HepG2 (cell line): ENCODE measurements around the gene GNL1. TPM values are rescaled to one million over a fixed set of nuclear protein-coding genes. Genes with fewer than 3 reads are reported as not detected.

Experiments
- DNMT3B ChIP-seq: conservative IDR thresholded peaks from 2 replicates; pipeline ENCODE4 v1.6.1; 2016; ENCODE audit warnings: missing biosample characterization, control low read depth
- GABPB1 ChIP-seq: IDR thresholded peaks from 2 replicates; pipeline ENCODE4 v1.6.1; 2016; ENCODE audit warnings: mild to moderate bottlenecking, missing genetic modification reagents, moderate library complexity, missing compliant biosample characterization
- KDM3A ChIP-seq: IDR thresholded peaks from 2 replicates; pipeline ENCODE4 v1.6.1; 2018; ENCODE audit warnings: low read depth, missing compliant biosample characterization
- MTA3 ChIP-seq: sonication (generic); formaldehyde crosslinking; IDR thresholded peaks from 2 replicates; pipeline ENCODE4 v1.4.0; 2020; ENCODE audit warnings: missing genetic modification reagents
- RFXAP ChIP-seq: sonication (generic); formaldehyde crosslinking; IDR thresholded peaks from 2 replicates; pipeline ENCODE4 v1.4.0; 2020; ENCODE audit warnings: missing genetic modification reagents, borderline replicate concordance
- SMAD3 ChIP-seq: sonication (generic); formaldehyde crosslinking; IDR thresholded peaks from 2 replicates; pipeline ENCODE4 v1.4.0; 2020; ENCODE audit warnings: missing genetic modification reagents
- SNRNP70 ChIP-seq: fragments of 200-400 bp; formaldehyde crosslinking; IDR thresholded peaks from 2 replicates; pipeline ENCODE4 v1.6.1; 2017; ENCODE audit warnings: mild to moderate bottlenecking, low read depth, low read length, moderate library complexity
- ZMAT3 ChIP-seq: sonication (generic); formaldehyde crosslinking; conservative IDR thresholded peaks from 2 replicates; pipeline ENCODE4 v1.7.0; 2021; ENCODE audit warnings: missing genetic modification reagents
- ZNF180 ChIP-seq: sonication (generic); formaldehyde crosslinking; IDR thresholded peaks from 2 replicates; pipeline ENCODE4 v1.4.0; 2020; ENCODE audit warnings: low read depth, missing genetic modification reagents, borderline replicate concordance
- ZNF350 ChIP-seq: sonication (generic); formaldehyde crosslinking; IDR thresholded peaks from 2 replicates; pipeline ENCODE4 v1.4.0; 2020; ENCODE audit warnings: mild to moderate bottlenecking, low read depth, missing genetic modification reagents, borderline replicate concordance
- ZNF496 ChIP-seq: sonication (generic); formaldehyde crosslinking; IDR thresholded peaks from 2 replicates; pipeline ENCODE4 v1.8.1; 2023; ENCODE audit warnings: mild to moderate bottlenecking, moderate library complexity, missing genetic modification reagents; ENCODE audit not compliant: insufficient replicate concordance
- ZNF768 ChIP-seq: sonication (generic); formaldehyde crosslinking; IDR thresholded peaks from 2 replicates; pipeline ENCODE4 v1.4.0; 2020; ENCODE audit warnings: missing genetic modification reagents
- polyA plus RNA-seq, 8 experiments: library from polyadenylated mRNA; depleted of rRNA in 3 of 8; stranded (reverse) in 7 of 8; unstranded in 1 of 8; fragments of >200 nt; fragmentation: Illumina TruSeq in 4 of 8; extraction: Trizol in 4 of 8; gene quantifications; 2 replicates each; pipeline versions ENCODE4 v1.2.1 to v1.2.3, GENCODE V29; 2011 to 2016; ENCODE audit warnings: low read depth in 4 of 8, missing spikeins in 1 of 8, mixed read lengths in 1 of 8; ENCODE audit not compliant: insufficient read depth in 1 of 8
- total RNA-seq, 5 experiments: library from RNA; depleted of rRNA; stranded (reverse); fragments of >200 nt; fragmentation: Illumina TruSeq; extraction: Trizol; gene quantifications; 2 replicates each; pipeline ENCODE4 v1.2.3, GENCODE V29; 2016; ENCODE audit warnings: low read depth in 1 of 5
- TF ChIP-seq, protein P1 (sequence below), 2 experiments: sonication (generic) in 1 of 2; formaldehyde crosslinking in 1 of 2; IDR thresholded peaks; 2 replicates each; pipeline versions ENCODE4 v1.5.1 to v1.6.1; 2011 to 2020; ENCODE audit warnings: borderline replicate concordance in 1 of 2, low read depth in 1 of 2, low read length in 1 of 2, mild to moderate bottlenecking in 1 of 2, missing genetic modification reagents in 1 of 2, moderate library complexity in 1 of 2
- TF ChIP-seq, protein P2 (sequence below): sonication (generic); formaldehyde crosslinking; IDR thresholded peaks from 2 replicates; pipeline ENCODE4 v1.4.0; 2020; ENCODE audit warnings: missing genetic modification reagents, borderline replicate concordance
- TF ChIP-seq, protein P3 (sequence below): sonication (generic); formaldehyde crosslinking; IDR thresholded peaks from 2 replicates; pipeline ENCODE4 v1.4.0; 2020; ENCODE audit warnings: missing genetic modification reagents, borderline replicate concordance
- TF ChIP-seq, protein P4 (sequence below): sonication (generic); formaldehyde crosslinking; IDR thresholded peaks from 2 replicates; pipeline ENCODE4 v1.4.0; 2020; ENCODE audit warnings: missing genetic modification reagents
- TF ChIP-seq, protein P5 (sequence below): IDR thresholded peaks from 2 replicates; pipeline ENCODE4 v1.6.1; 2016

The GNL1 gene
- total and polyA plus RNA-seq, 2 of the 13 experiments (the other 11 are each of a cell fraction or from before 2014, with no cell fraction given) = 35.0 to 55.6 TPM

DNA sequence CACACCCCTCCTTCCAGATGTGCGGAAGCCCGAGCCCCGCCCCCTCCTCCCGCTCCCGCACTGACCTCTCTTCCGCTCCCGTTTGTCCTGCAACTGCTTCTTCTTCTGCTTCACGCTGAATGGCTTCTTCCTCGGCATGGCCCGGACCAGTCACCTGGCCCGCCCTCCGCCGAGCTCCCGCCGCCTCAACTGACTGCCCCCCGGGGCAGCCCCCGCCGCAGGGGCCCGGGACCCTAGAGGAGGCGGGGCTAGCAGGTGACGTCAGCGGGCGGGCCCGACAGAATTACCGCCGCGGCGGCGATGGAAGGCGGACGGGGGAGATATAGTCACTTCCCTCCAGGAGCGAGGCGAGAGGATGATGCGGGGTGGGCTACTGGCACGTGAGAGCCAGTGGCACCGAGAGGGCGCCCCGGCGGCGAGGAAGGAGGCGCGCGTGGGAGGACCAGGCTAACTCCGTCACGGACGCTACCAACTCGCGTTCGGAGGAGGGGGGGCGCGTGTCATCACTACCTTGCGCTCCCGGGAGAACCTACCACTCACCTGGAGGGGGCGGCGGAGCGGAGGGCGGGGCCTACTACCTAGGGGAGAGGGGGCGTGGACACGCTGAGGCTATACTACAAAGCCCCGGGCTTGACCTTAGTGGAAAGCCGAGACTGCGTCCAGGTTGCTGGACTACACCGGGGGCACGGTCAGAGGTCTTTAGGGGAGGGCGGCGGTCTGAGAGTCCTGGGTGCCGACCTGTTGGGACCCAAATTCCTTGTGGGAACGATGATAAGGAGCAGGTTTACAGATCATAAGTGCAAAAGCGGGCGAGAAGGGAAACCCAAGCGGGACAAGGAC lies at the start of gene GNL1 (continued):
- TF ChIP-seq, protein P1, sequence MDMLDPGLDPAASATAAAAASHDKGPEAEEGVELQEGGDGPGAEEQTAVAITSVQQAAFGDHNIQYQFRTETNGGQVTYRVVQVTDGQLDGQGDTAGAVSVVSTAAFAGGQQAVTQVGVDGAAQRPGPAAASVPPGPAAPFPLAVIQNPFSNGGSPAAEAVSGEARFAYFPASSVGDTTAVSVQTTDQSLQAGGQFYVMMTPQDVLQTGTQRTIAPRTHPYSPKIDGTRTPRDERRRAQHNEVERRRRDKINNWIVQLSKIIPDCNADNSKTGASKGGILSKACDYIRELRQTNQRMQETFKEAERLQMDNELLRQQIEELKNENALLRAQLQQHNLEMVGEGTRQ (IDR thresholded peaks at IDR 0.05; ENCODE audit: low read depth, low read length) = no peak
- TF ChIP-seq, protein P1 (CRISPR knock-in tag; IDR thresholded peaks at IDR 0.05; ENCODE audit: borderline replicate concordance) = no peak
- TF ChIP-seq ZMAT3 = 0 out of 2 replicates have a peak, but pooled peaks have one; percentile 16
- TF ChIP-seq, protein P2, sequence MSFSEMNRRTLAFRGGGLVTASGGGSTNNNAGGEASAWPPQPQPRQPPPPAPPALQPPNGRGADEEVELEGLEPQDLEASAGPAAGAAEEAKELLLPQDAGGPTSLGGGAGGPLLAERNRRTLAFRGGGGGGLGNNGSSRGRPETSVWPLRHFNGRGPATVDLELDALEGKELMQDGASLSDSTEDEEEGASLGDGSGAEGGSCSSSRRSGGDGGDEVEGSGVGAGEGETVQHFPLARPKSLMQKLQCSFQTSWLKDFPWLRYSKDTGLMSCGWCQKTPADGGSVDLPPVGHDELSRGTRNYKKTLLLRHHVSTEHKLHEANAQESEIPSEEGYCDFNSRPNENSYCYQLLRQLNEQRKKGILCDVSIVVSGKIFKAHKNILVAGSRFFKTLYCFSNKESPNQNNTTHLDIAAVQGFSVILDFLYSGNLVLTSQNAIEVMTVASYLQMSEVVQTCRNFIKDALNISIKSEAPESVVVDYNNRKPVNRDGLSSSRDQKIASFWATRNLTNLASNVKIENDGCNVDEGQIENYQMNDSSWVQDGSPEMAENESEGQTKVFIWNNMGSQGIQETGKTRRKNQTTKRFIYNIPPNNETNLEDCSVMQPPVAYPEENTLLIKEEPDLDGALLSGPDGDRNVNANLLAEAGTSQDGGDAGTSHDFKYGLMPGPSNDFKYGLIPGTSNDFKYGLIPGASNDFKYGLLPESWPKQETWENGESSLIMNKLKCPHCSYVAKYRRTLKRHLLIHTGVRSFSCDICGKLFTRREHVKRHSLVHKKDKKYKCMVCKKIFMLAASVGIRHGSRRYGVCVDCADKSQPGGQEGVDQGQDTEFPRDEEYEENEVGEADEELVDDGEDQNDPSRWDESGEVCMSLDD (CRISPR knock-in tag) = peak; percentile 42; the same call in 1 of the 2 replicates
- TF ChIP-seq MTA3 (CRISPR knock-in tag) = no peak
- 0 out of 2 replicates have a peak, but pooled peaks have one; percentile 10 for TF ChIP-seq KDM3A (CRISPR knock-in tag)
- TF ChIP-seq RFXAP (CRISPR knock-in tag) = peak; percentile 68; the same call in 1 of the 2 replicates
- no peak for TF ChIP-seq ZNF496 (CRISPR knock-in tag)
- no peak for TF ChIP-seq DNMT3B (CRISPR knock-in tag)
- TF ChIP-seq, protein P3, sequence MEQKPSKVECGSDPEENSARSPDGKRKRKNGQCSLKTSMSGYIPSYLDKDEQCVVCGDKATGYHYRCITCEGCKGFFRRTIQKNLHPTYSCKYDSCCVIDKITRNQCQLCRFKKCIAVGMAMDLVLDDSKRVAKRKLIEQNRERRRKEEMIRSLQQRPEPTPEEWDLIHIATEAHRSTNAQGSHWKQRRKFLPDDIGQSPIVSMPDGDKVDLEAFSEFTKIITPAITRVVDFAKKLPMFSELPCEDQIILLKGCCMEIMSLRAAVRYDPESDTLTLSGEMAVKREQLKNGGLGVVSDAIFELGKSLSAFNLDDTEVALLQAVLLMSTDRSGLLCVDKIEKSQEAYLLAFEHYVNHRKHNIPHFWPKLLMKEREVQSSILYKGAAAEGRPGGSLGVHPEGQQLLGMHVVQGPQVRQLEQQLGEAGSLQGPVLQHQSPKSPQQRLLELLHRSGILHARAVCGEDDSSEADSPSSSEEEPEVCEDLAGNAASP (CRISPR knock-in tag) = peak; percentile 50; the same call in 1 of the 2 replicates
- TF ChIP-seq, protein P4, sequence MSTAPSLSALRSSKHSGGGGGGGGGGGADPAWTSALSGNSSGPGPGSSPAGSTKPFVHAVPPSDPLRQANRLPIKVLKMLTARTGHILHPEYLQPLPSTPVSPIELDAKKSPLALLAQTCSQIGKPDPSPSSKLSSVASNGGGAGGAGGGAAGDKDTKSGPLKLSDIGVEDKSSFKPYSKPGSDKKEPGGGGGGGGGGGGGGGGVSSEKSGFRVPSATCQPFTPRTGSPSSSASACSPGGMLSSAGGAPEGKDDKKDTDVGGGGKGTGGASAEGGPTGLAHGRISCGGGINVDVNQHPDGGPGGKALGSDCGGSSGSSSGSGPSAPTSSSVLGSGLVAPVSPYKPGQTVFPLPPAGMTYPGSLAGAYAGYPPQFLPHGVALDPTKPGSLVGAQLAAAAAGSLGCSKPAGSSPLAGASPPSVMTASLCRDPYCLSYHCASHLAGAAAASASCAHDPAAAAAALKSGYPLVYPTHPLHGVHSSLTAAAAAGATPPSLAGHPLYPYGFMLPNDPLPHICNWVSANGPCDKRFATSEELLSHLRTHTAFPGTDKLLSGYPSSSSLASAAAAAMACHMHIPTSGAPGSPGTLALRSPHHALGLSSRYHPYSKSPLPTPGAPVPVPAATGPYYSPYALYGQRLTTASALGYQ = no peak
- no peak; the same call in 1 of the 2 replicates for TF ChIP-seq ZNF768 (CRISPR knock-in tag)
- peak; percentile 41; the same call in 1 of the 2 replicates for TF ChIP-seq GABPB1 (CRISPR knock-in tag)
- TF ChIP-seq ZNF180 (CRISPR knock-in tag) = no peak
- no peak for TF ChIP-seq SMAD3 (CRISPR knock-in tag)
- TF ChIP-seq, protein P5, sequence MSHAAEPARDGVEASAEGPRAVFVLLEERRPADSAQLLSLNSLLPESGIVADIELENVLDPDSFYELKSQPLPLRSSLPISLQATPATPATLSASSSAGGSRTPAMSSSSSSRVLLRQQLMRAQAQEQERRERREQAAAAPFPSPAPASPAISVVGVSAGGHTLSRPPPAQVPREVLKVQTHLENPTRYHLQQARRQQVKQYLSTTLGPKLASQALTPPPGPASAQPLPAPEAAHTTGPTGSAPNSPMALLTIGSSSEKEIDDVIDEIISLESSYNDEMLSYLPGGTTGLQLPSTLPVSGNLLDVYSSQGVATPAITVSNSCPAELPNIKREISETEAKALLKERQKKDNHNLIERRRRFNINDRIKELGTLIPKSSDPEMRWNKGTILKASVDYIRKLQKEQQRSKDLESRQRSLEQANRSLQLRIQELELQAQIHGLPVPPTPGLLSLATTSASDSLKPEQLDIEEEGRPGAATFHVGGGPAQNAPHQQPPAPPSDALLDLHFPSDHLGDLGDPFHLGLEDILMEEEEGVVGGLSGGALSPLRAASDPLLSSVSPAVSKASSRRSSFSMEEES (CRISPR knock-in tag) = 0 out of 2 replicates have a peak, but pooled peaks have one; percentile 20
- peak; percentile 65 for TF ChIP-seq ZNF350 (CRISPR knock-in tag)
- TF ChIP-seq SNRNP70 = no peak
